Activated T-helper 17 cell treated with anti-CD3 and anti-CD28 coated beads, Interleukin-2, amount 50 U/mL, for 72 hours (primary cell): ENCODE data around the gene KRTAP4-7. TPM values are rescaled to one million over a fixed set of nuclear protein-coding genes. Genes with fewer than 3 reads are reported as not detected.
A peak's percentile ranks its signal among the peaks of the same experiment; 100 is the strongest.
"Not testable (repeated sequence)": the region's sequence is repeated elsewhere in the genome, so short reads cannot be mapped to it uniquely, and the experiment has no call there.

ENCODE experiments used
- ATAC-seq: fragments of 150-1000 bp; cut with Tn5 transposase; replicated peaks from 2 replicates; pipeline ENCODE4 v1.10.0; 2021; ENCODE audit warnings: mild to moderate bottlenecking, moderate library complexity
- H3K27ac Mint-ChIP-seq: one replicate; pipeline ENCODE4 v1.8.0; 2022; ENCODE audit warnings: mixed read lengths
- H3K27me3 Mint-ChIP-seq: one replicate; pipeline ENCODE4 v1.8.0; 2022; ENCODE audit warnings: mixed read lengths
- H3K36me3 Mint-ChIP-seq: one replicate; pipeline ENCODE4 v1.8.0; 2022; ENCODE audit warnings: low read depth, mild to moderate bottlenecking, mixed read lengths
- H3K4me1 Mint-ChIP-seq: one replicate; pipeline ENCODE4 v1.8.0; 2022; ENCODE audit warnings: mixed read lengths
- H3K4me3 Mint-ChIP-seq: one replicate; pipeline ENCODE4 v1.8.0; 2022; ENCODE audit warnings: mild to moderate bottlenecking, mixed read lengths
- H3K9me3 Mint-ChIP-seq: one replicate; pipeline ENCODE4 v1.8.0; 2022; ENCODE audit warnings: mixed read lengths
- total RNA-seq, 2 donors: library from RNA; stranded (reverse); gene quantifications; one replicate each; pipeline ENCODE4 v1.2.3, GENCODE V29; 2022

The KRTAP4-7 gene
- total RNA-seq, 2 donors from 2014 or later, result not detected

- not testable (repeated sequence) for ATAC-seq, H3K27ac Mint-ChIP-seq, H3K9me3 Mint-ChIP-seq, H3K36me3 Mint-ChIP-seq, H3K4me1 Mint-ChIP-seq, H3K4me3 Mint-ChIP-seq
- peaks cover 44% of the 10 kb centered on the region for H3K27me3 Mint-ChIP-seq
These were observed 24.5 kb upstream of the KRTAP4-7 start for GRCh38 chr17:41059276-41060051.

- ATAC-seq, result no peak
- Mint-ChIP-seq H3K27me3 (peaks cover 44% of the 10 kb centered on the region), H3K9me3 (no peaks in the 10 kb centered on the region), H3K36me3 (no peaks in the 10 kb centered on the region), H3K27ac (no peak within 1 kb of the TSS), H3K4me3 (no peak within 1 kb of the TSS), H3K4me1 (no peaks in the 10 kb centered on the region)
These were observed 23.8 kb upstream of the KRTAP4-7 start, which contains the start of gene KRTAP2-3 for GRCh38 chr17:41060052-41060604. TSS of gene KRTAP2-3 (minus strand) at chr17:41060114. CDS start at chr17:41060050, 64 bp downstream.

- H3K36me3 Mint-ChIP-seq, result no peaks in the 10 kb centered on the region
- no peak overlapping the region for H3K27ac Mint-ChIP-seq
- no peaks in the 10 kb centered on the region for H3K9me3 Mint-ChIP-seq
- peaks cover 40% of the 10 kb centered on the region for H3K27me3 Mint-ChIP-seq
- no peak overlapping the region for H3K4me3 Mint-ChIP-seq
- ATAC-seq, result no peak
- peaks cover 5% of the 10 kb centered on the region for H3K4me1 Mint-ChIP-seq
These were observed 22.0 kb upstream of the KRTAP4-7 start for GRCh38 chr17:41061964-41062363.

- no peak overlapping the region for H3K4me3 Mint-ChIP-seq
- H3K4me1 Mint-ChIP-seq, result peaks cover 5% of the 10 kb centered on the region
- ATAC-seq, result no peak
- H3K9me3 Mint-ChIP-seq, result no peaks in the 10 kb centered on the region
- H3K27me3 Mint-ChIP-seq, result peaks cover 31% of the 10 kb centered on the region
- no peak overlapping the region for H3K27ac Mint-ChIP-seq
- no peaks in the 10 kb centered on the region for H3K36me3 Mint-ChIP-seq
These were observed 20.5 kb upstream of the KRTAP4-7 start for GRCh38 chr17:41063449-41063848.

GRCh38 chr17:41064301-41064700 lies 19.6 kb upstream of the KRTAP4-7 start:
- Mint-ChIP-seq H3K36me3 (no peaks in the 10 kb centered on the region), H3K9me3 (no peaks in the 10 kb centered on the region), H3K27me3 (peaks cover 23% of the 10 kb centered on the region), H3K4me1 (peaks cover 5% of the 10 kb centered on the region), H3K4me3 (no peak overlapping the region), H3K27ac (no peak overlapping the region)
- ATAC-seq, result no peak

- not testable (repeated sequence) for H3K9me3 Mint-ChIP-seq, H3K27ac Mint-ChIP-seq, H3K36me3 Mint-ChIP-seq, H3K4me3 Mint-ChIP-seq, ATAC-seq, H3K4me1 Mint-ChIP-seq
- H3K27me3 Mint-ChIP-seq, result peaks cover 20% of the 10 kb centered on the region
These were observed 18.8 kb upstream of the KRTAP4-7 start for GRCh38 chr17:41065016-41065689.

GRCh38 chr17:41065829-41066624 lies 17.9 kb upstream of the KRTAP4-7 start, which contains the start of gene KRTAP2-4:
TSS of gene KRTAP2-4 (minus strand) at chr17:41065879. CDS start at chr17:41065845, 34 bp downstream.
- H3K27me3 Mint-ChIP-seq, result peaks cover 12% of the 10 kb centered on the region
- no peak within 1 kb of the TSS for H3K4me3 Mint-ChIP-seq
- no peak within 1 kb of the TSS for H3K27ac Mint-ChIP-seq
- peaks cover 5% of the 10 kb centered on the region for H3K4me1 Mint-ChIP-seq
- ATAC-seq, result peak; percentile 44
- H3K9me3 Mint-ChIP-seq, result no peaks in the 10 kb centered on the region
- no peaks in the 10 kb centered on the region for H3K36me3 Mint-ChIP-seq

- ATAC-seq, result no peak
- H3K9me3 Mint-ChIP-seq, result no peaks in the 10 kb centered on the region
- H3K4me3 Mint-ChIP-seq, result no peak overlapping the region
- peaks cover 5% of the 10 kb centered on the region for H3K4me1 Mint-ChIP-seq
- no peaks in the 10 kb centered on the region for H3K36me3 Mint-ChIP-seq
- H3K27ac Mint-ChIP-seq, result no peak overlapping the region
- peaks cover 4% of the 10 kb centered on the region for H3K27me3 Mint-ChIP-seq
These were observed 16.7 kb upstream of the KRTAP4-7 start for GRCh38 chr17:41067281-41067680.

GRCh38 chr17:41069031-41069430 lies 14.9 kb upstream of the KRTAP4-7 start:
- Mint-ChIP-seq H3K9me3 (no peaks in the 10 kb centered on the region), H3K4me1 (peaks cover 5% of the 10 kb centered on the region), H3K27ac (no peak overlapping the region), H3K4me3 (no peak overlapping the region), H3K36me3 (no peaks in the 10 kb centered on the region), H3K27me3 (no peaks in the 10 kb centered on the region)
- no peak for ATAC-seq

- Mint-ChIP-seq H3K4me1 (no peaks in the 10 kb centered on the region), H3K4me3 (no peak overlapping the region), H3K27me3 (peaks cover 14% of the 10 kb centered on the region), H3K9me3 (no peaks in the 10 kb centered on the region), H3K27ac (no peak overlapping the region), H3K36me3 (no peaks in the 10 kb centered on the region)
- ATAC-seq, result no peak
These were observed 12.2 kb upstream of the KRTAP4-7 start for GRCh38 chr17:41071606-41072360.

- no peak overlapping the region for H3K4me3 Mint-ChIP-seq
- H3K27me3 Mint-ChIP-seq, result peaks cover 14% of the 10 kb centered on the region
- no peak overlapping the region for H3K27ac Mint-ChIP-seq
- ATAC-seq, result no peak
- H3K36me3 Mint-ChIP-seq, result no peaks in the 10 kb centered on the region
- H3K4me1 Mint-ChIP-seq, result no peaks in the 10 kb centered on the region
- no peaks in the 10 kb centered on the region for H3K9me3 Mint-ChIP-seq
These were observed 10.3 kb upstream of the KRTAP4-7 start for GRCh38 chr17:41073676-41074075.

GRCh38 chr17:41076788-41077187 lies 7.2 kb upstream of the KRTAP4-7 start:
- no peak for ATAC-seq
- Mint-ChIP-seq H3K27me3 (peaks cover 21% of the 10 kb centered on the region), H3K36me3 (no peaks in the 10 kb centered on the region), H3K27ac (no peak overlapping the region), H3K9me3 (no peaks in the 10 kb centered on the region), H3K4me3 (no peak overlapping the region), H3K4me1 (no peaks in the 10 kb centered on the region)

GRCh38 chr17:41082626-41083025 lies 1.3 kb upstream of the KRTAP4-7 start:
- no peak overlapping the region for H3K4me3 Mint-ChIP-seq
- no peak for ATAC-seq

GRCh38 chr17:41083427-41083826 lies 523 bp upstream of the KRTAP4-7 start:
- peaks cover 26% of the 10 kb centered on the region for H3K27me3 Mint-ChIP-seq
- H3K36me3 Mint-ChIP-seq, H3K27ac Mint-ChIP-seq, H3K4me1 Mint-ChIP-seq, H3K9me3 Mint-ChIP-seq, H3K4me3 Mint-ChIP-seq: not testable (repeated sequence)
- peak; percentile 61 for ATAC-seq

More at GRCh38 chr17:41082626-41083025, 1.3 kb upstream of the KRTAP4-7 start:
- no peaks in the 10 kb centered on the region for H3K4me1 Mint-ChIP-seq
- H3K27ac Mint-ChIP-seq, result no peak overlapping the region
- H3K27me3 Mint-ChIP-seq, result peaks cover 24% of the 10 kb centered on the region
- H3K36me3 Mint-ChIP-seq, result no peaks in the 10 kb centered on the region
- no peaks in the 10 kb centered on the region for H3K9me3 Mint-ChIP-seq
